ENCODE results near the gene ARHGAP11A. TPM values are rescaled to one million over a fixed set of nuclear protein-coding genes. Genes with fewer than 3 reads are reported as not detected.

ARHGAP11A gene
- total RNA-seq, 1 experiment from 2014 or later, result 102 TPM

DNA sequence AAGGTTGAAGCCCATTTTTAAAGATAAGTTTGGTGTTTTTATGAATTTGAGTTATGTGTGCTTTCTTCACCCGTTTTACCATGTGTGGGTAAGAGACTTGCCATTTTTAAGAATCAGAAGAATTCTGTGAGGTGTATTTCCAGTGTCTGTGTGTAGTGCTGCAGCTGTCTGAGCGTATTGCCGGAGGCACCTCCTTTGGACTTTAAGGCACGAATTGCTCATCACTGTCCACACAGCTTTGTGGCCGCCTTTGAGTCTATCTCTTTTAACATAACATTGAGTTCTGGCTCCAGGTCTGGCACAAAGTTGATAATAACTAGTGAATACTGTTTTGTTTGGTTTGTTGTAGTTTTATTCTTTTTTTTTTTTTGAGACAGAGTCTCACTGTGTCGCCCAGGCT lies 52.0 kb downstream of the ARHGAP11A start (continued):
- TF ChIP-seq FOSL1 (IDR thresholded peaks at IDR 0.05; ENCODE audit: low read depth) (no peak), ZFX (IDR thresholded peaks at IDR 0.05) (no peak), EGR1 (IDR thresholded peaks at IDR 0.05; ENCODE audit: low read depth) (no peak), SIN3A (IDR thresholded peaks at IDR 0.05; ENCODE audit: low read depth) (no peak)

DNA sequence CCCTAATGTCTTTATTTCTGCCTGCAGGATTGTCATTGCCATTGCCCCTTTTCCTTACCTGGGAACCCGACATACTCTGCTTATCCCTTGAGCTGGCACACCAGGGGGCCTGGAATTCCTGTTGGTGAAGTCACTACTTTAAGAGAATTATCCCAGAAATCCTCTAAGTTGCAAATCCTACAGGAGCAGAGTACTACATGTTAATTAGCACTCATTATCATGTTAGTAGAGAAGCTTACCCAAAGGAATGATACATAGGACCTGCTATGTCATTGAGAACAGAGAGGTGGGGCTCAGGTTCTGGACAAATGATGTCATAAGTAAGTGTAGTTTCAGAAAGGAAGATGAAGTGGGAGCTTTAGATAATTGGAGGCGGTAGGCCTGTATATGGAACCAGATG lies 53.6 kb downstream of the ARHGAP11A start:
- Histone ChIP-seq H3K4me3 (replicated peaks in 1 of 2; ENCODE audit: low read depth in 1 of 2, low read length in 2 of 2) (no peak overlapping the region), H3K9me3 (ENCODE audit: control insufficient read depth in 1 of 2, insufficient read depth in 1 of 2, low read depth in 1 of 2, low read length in 2 of 2) (no peaks in the 10 kb centered on the region), H3K9ac (ENCODE audit: low read length) (no peak overlapping the region), H3K36me3 (ENCODE audit: control insufficient read depth in 1 of 2, insufficient read depth in 2 of 2, low read length in 2 of 2) (peaks cover 0 to 4% of the 10 kb centered on the region in 2 experiments; a peak in 2 of 4 replicates), H3K9me2 (ENCODE audit: insufficient read depth) (no peaks in the 10 kb centered on the region), H3K27ac (ENCODE audit: low read depth, low read length) (no peak overlapping the region), H2AFZ (ENCODE audit: low read depth, low read length, poor library complexity, severe bottlenecking) (no peak overlapping the region), H3K79me2 (ENCODE audit: insufficient read depth, low read length) (no peaks in the 10 kb centered on the region), H3K27me3 (ENCODE audit: insufficient read depth, low read length) (no peaks in the 10 kb centered on the region), H3K4me2 (ENCODE audit: low read length) (no peak overlapping the region), H3K4me1 (ENCODE audit: control insufficient read depth in 1 of 2, insufficient read depth in 2 of 2, low read length in 2 of 2) (no peaks in the 10 kb centered on the region), H4K20me1 (ENCODE audit: insufficient read depth) (no peaks in the 10 kb centered on the region)
- intact Hi-C loops (cut with micrococcal nuclease), result loop anchor here (5.0 kb wide), 2 partner anchors 288 to 328 kb away; no protein-coding TSS in a partner anchor
- ChIA-PET CTCF (interaction anchor here (1.0 to 1.2 kb wide), 2 partner anchors 8 to 325 kb away, joined by 3 read pairs; no protein-coding TSS in a partner anchor), POLR2A (no interaction called here), RAD21 (ENCODE audit: low non-redundant PET in 1 of 2, low total read pairs in 2 of 2, uncharacterized antibody in 2 of 2, unreplicated experiment in 2 of 2) (no interaction called here)
- TF ChIP-seq EGR1 (IDR thresholded peaks at IDR 0.05; ENCODE audit: low read depth) (no peak), ELF1 (IDR thresholded peaks at IDR 0.05; ENCODE audit: borderline replicate concordance, low read depth) (no peak), FOSL1 (IDR thresholded peaks at IDR 0.05; ENCODE audit: low read depth) (no peak), POLR2AphosphoS5 (IDR thresholded peaks at IDR 0.05; ENCODE audit: low read depth, low read length) (no peak), JUND (IDR thresholded peaks at IDR 0.05) (no peak), EZH2 (IDR thresholded peaks at IDR 0.05) (no peak)
- DNase-seq (ENCODE audit: low read depth, low spot score) (no peak), ATAC-seq (no peak)
- BruUV-seq (replicated peaks), result no TSS peak

DNA sequence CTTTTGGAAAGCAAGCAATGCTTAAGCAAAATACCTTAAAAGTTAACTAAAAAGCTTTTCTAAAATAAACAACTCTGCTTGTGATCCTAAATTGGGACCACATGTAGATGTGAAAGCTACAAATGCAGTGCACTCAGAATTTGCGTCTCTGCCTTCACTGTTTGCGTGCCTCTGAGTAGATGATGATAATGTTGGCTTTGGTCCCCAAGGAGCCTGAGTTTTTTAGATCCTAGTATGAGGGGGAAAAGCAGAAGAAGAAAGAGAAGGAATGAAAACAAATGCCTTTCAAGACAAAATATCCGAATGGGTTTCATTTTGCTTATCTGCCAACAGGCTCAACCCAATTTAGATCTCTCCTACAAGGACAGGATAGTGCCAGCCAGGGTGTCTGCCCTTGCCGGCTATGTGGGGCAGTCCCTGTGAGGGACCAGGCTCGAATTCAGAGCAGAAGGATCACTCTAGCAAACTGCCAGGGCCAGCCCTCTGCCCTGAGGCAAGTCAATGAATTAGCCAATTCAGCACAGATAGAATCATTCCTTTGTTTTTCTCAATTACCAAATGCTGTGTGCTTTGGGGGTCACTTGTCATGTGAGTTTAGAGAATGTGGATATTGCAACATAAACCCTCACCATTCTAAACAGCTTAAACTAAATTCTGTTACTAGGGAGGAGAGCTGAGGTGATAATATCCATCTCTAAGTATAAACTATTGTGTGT lies 54.8 kb downstream of the ARHGAP11A start:
- Histone ChIP-seq H3K4me2 (ENCODE audit: low read length) (no peak overlapping the region), H4K20me1 (ENCODE audit: insufficient read depth) (no peaks in the 10 kb centered on the region), H3K79me2 (ENCODE audit: insufficient read depth, low read length) (no peaks in the 10 kb centered on the region), H3K9me2 (ENCODE audit: insufficient read depth) (no peaks in the 10 kb centered on the region), H3K27me3 (ENCODE audit: insufficient read depth, low read length) (no peaks in the 10 kb centered on the region), H3K4me3 (replicated peaks in 1 of 2; ENCODE audit: low read depth in 1 of 2, low read length in 2 of 2) (no peak overlapping the region), H3K27ac (ENCODE audit: low read depth, low read length) (no peak overlapping the region), H3K9me3 (ENCODE audit: control insufficient read depth in 1 of 2, insufficient read depth in 1 of 2, low read depth in 1 of 2, low read length in 2 of 2) (no peaks in the 10 kb centered on the region), H3K9ac (ENCODE audit: low read length) (no peak overlapping the region), H3K4me1 (ENCODE audit: control insufficient read depth in 1 of 2, insufficient read depth in 2 of 2, low read length in 2 of 2) (no peaks in the 10 kb centered on the region), H2AFZ (ENCODE audit: low read depth, low read length, poor library complexity, severe bottlenecking) (no peak overlapping the region), H3K36me3 (ENCODE audit: control insufficient read depth in 1 of 2, insufficient read depth in 2 of 2, low read length in 2 of 2) (peaks cover 0 to 2% of the 10 kb centered on the region in 2 experiments; a peak in 1 of 4 replicates)
- ChIA-PET RAD21 (ENCODE audit: low non-redundant PET in 1 of 2, low total read pairs in 2 of 2, uncharacterized antibody in 2 of 2, unreplicated experiment in 2 of 2) (no interaction called here), POLR2A (no interaction called here), CTCF (interaction anchor here (1.1 to 1.4 kb wide), 3 partner anchors 7 to 286 kb away, joined by 3 to 5 read pairs (median 3); no protein-coding TSS in a partner anchor)
- DNase-seq (ENCODE audit: low read depth, low spot score), result no peak
- intact Hi-C loops (cut with micrococcal nuclease), result loop anchor here (5.0 kb wide), 2 partner anchors 287 to 327 kb away; no protein-coding TSS in a partner anchor
- no peak for TF ChIP-seq JUND (IDR thresholded peaks at IDR 0.05)
- no peak for ATAC-seq
- BruUV-seq (replicated peaks), result no TSS peak

All from HCT116 (cell line).